H1 (cell line): ENCODE data around the gene DNAJB7.

Experiments
- CTBP2 ChIP-seq: IDR thresholded peaks from 2 replicates; pipeline ENCODE4 v1.7.0; 2011; ENCODE audit warnings: borderline replicate concordance, mild to moderate bottlenecking, moderate library complexity, mixed read lengths, low read length; ENCODE audit not compliant: insufficient read depth, insufficient read length
- EGR1 ChIP-seq: IDR thresholded peaks from 2 replicates; pipeline ENCODE4 v1.6.1; 2011; ENCODE audit warnings: low read depth, low read length, borderline replicate concordance
- EP300 ChIP-seq, 2 experiments: IDR thresholded peaks; 1 replicate in 1 of 2; 2 replicates in 1 of 2; pipeline ENCODE4 v1.6.1; 2011 to 2012; ENCODE audit warnings: low read depth in 2 of 2, low read length in 2 of 2, mild to moderate bottlenecking in 2 of 2, borderline replicate concordance in 1 of 2, inconsistent platforms in 1 of 2, moderate library complexity in 1 of 2
- EZH2 ChIP-seq: fragments of 200-600 bp; sonication (generic); IDR thresholded peaks from 2 replicates; pipeline ENCODE4 v1.7.1; 2012; ENCODE audit warnings: low read depth, mild to moderate bottlenecking, moderate library complexity, low read length, inconsistent platforms; ENCODE audit not compliant: severe bottlenecking
- JUN ChIP-seq: IDR thresholded peaks from 2 replicates; pipeline ENCODE4 v1.6.1; 2011; ENCODE audit warnings: low read depth, mild to moderate bottlenecking, improper control_type of control experiment, low read length
- KDM1A ChIP-seq: fragments of 200-600, 300-600 bp; sonication (generic); IDR thresholded peaks from 2 replicates; pipeline ENCODE4 v1.7.1; 2016; ENCODE audit warnings: mild to moderate bottlenecking, low read length, borderline replicate concordance
- MAFK ChIP-seq: IDR thresholded peaks from 2 replicates; pipeline ENCODE4 v1.6.1; 2012; ENCODE audit warnings: low read depth, mild to moderate bottlenecking, improper control_type of control experiment, low read length
- POLR2A ChIP-seq, 2 experiments: IDR thresholded peaks; 1 replicate in 1 of 2; 2 replicates in 1 of 2; pipeline ENCODE4 v1.6.1; 2011; ENCODE audit warnings: low read depth in 2 of 2, low read length in 2 of 2, mild to moderate bottlenecking in 2 of 2; ENCODE audit errors: control extremely low read depth in 1 of 2
- POLR2AphosphoS5 ChIP-seq: IDR thresholded peaks from 2 replicates; pipeline ENCODE4 v1.6.1; 2011; ENCODE audit warnings: low read depth, low read length
- POU5F1 ChIP-seq: IDR thresholded peaks from 2 replicates; pipeline ENCODE4 v1.6.1; 2011; ENCODE audit warnings: low read depth, mild to moderate bottlenecking, low read length, moderate library complexity
- RAD21 ChIP-seq, 2 experiments: IDR thresholded peaks in 1 of 2; conservative IDR thresholded peaks in 1 of 2; 2 replicates each; pipeline ENCODE4 v1.6.1; 2011; ENCODE audit warnings: low read depth in 2 of 2, low read length in 2 of 2, improper control_type of control experiment in 1 of 2, inconsistent platforms in 1 of 2, mild to moderate bottlenecking in 1 of 2, moderate library complexity in 1 of 2
- RBBP5 ChIP-seq: IDR thresholded peaks from 2 replicates; pipeline ENCODE4 v1.7.1; 2012; ENCODE audit warnings: low read depth, mild to moderate bottlenecking, inconsistent platforms, low read length, moderate library complexity, borderline replicate concordance
- RNF2 ChIP-seq: fragments of 200-900, 300-1000 bp; sonication (generic); IDR thresholded peaks from 2 replicates; pipeline ENCODE4 v1.7.1; 2016; ENCODE audit warnings: borderline replicate concordance, low read depth, mild to moderate bottlenecking, antibody characterized with exemption, low read length; ENCODE audit not compliant: poor library complexity, severe bottlenecking; ENCODE audit errors: missing control alignments
- TF ChIP-seq, protein P1 (sequence below), 3 experiments: IDR thresholded peaks; 1 replicate in 2 of 3; 2 replicates in 1 of 3; pipeline versions ENCODE4 v1.5.1 to v1.6.1; 2011; ENCODE audit warnings: low read length in 3 of 3, mild to moderate bottlenecking in 3 of 3, inconsistent platforms in 2 of 3, low read depth in 1 of 3, moderate library complexity in 1 of 3; ENCODE audit not compliant: insufficient read depth in 1 of 3; ENCODE audit errors: control extremely low read depth in 1 of 3

DNA sequence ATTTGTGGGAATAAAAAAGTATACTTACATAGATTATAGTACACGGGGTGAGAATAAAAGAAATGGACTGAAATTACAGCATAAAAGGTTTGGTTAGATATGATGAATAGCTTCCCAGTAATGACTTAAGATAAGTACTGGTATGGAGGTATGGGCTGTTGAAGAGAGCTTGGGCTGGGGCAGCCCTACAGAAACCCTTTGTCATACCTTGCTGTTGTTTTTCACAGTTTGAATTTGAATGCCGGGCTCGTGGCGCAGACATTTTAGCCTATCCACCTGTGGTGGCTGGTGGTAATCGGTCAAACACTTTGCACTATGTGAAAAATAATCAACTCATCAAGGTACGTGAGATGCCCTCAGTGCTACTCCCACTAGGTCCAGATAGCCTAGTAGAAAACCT is 47.0 kb upstream of the DNAJB7 start:
- no peak for TF ChIP-seq EP300 (IDR thresholded peaks at IDR 0.05; ENCODE audit: borderline replicate concordance in 1 of 2, low read depth in 2 of 2, low read length in 2 of 2)
- no peak for TF ChIP-seq POLR2A (IDR thresholded peaks at IDR 0.05; ENCODE audit: control extremely low read depth in 1 of 2, low read depth in 2 of 2, low read length in 2 of 2)
- TF ChIP-seq RAD21 (IDR thresholded peaks at IDR 0.05 in 1 of 2, conservative IDR thresholded peaks at IDR 0.05 in 1 of 2; ENCODE audit: low read depth in 2 of 2, low read length in 2 of 2), result no peak
- no peak for TF ChIP-seq EGR1
- TF ChIP-seq, protein P1, sequence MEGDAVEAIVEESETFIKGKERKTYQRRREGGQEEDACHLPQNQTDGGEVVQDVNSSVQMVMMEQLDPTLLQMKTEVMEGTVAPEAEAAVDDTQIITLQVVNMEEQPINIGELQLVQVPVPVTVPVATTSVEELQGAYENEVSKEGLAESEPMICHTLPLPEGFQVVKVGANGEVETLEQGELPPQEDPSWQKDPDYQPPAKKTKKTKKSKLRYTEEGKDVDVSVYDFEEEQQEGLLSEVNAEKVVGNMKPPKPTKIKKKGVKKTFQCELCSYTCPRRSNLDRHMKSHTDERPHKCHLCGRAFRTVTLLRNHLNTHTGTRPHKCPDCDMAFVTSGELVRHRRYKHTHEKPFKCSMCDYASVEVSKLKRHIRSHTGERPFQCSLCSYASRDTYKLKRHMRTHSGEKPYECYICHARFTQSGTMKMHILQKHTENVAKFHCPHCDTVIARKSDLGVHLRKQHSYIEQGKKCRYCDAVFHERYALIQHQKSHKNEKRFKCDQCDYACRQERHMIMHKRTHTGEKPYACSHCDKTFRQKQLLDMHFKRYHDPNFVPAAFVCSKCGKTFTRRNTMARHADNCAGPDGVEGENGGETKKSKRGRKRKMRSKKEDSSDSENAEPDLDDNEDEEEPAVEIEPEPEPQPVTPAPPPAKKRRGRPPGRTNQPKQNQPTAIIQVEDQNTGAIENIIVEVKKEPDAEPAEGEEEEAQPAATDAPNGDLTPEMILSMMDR (IDR thresholded peaks at IDR 0.05; ENCODE audit: control extremely low read depth in 1 of 3, insufficient read depth in 1 of 3, low read depth in 1 of 3, low read length in 3 of 3), result no peak
- TF ChIP-seq RNF2, result no peak
- TF ChIP-seq CTBP2, result no peak
- TF ChIP-seq POU5F1, result no peak
- TF ChIP-seq EZH2, result no peak
- TF ChIP-seq MAFK, result no peak
- no peak for TF ChIP-seq POLR2AphosphoS5
- TF ChIP-seq RBBP5, result no peak
- no peak for TF ChIP-seq KDM1A
- no peak for TF ChIP-seq JUN
